ENCODE measurements around the gene LONP1. TPM values are rescaled to one million over a fixed set of nuclear protein-coding genes. Genes with fewer than 3 reads are reported as not detected.

Gene LONP1, protein sequence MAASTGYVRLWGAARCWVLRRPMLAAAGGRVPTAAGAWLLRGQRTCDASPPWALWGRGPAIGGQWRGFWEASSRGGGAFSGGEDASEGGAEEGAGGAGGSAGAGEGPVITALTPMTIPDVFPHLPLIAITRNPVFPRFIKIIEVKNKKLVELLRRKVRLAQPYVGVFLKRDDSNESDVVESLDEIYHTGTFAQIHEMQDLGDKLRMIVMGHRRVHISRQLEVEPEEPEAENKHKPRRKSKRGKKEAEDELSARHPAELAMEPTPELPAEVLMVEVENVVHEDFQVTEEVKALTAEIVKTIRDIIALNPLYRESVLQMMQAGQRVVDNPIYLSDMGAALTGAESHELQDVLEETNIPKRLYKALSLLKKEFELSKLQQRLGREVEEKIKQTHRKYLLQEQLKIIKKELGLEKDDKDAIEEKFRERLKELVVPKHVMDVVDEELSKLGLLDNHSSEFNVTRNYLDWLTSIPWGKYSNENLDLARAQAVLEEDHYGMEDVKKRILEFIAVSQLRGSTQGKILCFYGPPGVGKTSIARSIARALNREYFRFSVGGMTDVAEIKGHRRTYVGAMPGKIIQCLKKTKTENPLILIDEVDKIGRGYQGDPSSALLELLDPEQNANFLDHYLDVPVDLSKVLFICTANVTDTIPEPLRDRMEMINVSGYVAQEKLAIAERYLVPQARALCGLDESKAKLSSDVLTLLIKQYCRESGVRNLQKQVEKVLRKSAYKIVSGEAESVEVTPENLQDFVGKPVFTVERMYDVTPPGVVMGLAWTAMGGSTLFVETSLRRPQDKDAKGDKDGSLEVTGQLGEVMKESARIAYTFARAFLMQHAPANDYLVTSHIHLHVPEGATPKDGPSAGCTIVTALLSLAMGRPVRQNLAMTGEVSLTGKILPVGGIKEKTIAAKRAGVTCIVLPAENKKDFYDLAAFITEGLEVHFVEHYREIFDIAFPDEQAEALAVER
- total RNA-seq (10 to 100 TPM; 23.3 to 56.7 (median 33.1) TPM), polyA plus RNA-seq (10 to 100 TPM; 42.5 to 63.9 TPM)

DNA sequence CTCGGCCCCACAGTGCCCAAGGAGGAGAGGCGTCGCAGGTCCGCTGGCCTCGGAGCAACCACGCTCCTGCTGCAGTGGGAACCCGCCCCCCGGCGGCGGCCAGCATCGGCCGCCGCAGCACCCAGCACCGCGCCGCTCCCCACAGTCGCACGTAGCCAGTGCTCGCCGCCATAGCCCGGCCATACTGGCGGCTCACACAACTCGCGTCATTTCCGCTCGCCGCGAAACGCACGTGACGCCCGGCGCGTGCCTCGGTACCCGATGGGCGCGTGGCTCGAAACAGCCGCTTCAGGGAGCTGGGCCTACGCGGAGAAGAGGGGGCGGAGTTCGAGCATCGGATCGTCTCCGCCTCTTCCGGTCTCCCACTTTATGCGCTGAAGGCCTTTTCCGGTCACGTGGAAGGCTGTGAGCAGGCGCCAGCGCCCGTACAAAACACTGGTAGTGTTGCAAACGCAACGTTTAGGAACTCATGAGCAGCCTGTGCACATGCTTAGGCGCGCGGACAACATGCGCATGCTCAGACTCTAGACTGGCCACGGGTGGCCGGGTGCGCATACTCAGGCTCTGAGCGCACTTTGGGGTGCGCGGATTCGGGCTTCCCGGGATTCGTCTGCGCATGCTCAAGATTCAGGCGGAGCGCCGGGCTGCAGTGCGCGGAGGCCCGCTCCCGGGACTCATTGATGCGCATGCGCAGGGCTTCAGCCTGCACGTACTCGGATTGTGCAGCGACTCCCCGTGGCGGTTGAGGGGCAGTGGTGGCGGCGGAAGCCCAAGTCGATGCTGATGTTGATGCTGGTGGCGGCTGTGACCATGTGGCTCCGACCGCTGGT is at the start of gene LONP1, which contains the start of gene CATSPERD:
LONP1 (minus strand) TSS at position 186 of the 830 bp plus-strand sequence; CDS start at position 172, 14 bp downstream.
CATSPERD (plus strand) TSS at position 677 of the 830 bp plus-strand sequence; CDS start at position 778, 101 bp downstream.
- intact Hi-C loops (cut with DNase I), result no loop called here
- FAIRE-seq (peak; percentile 66), ATAC-seq (peak; percentile 93 to 98 (median 96))

DNA sequence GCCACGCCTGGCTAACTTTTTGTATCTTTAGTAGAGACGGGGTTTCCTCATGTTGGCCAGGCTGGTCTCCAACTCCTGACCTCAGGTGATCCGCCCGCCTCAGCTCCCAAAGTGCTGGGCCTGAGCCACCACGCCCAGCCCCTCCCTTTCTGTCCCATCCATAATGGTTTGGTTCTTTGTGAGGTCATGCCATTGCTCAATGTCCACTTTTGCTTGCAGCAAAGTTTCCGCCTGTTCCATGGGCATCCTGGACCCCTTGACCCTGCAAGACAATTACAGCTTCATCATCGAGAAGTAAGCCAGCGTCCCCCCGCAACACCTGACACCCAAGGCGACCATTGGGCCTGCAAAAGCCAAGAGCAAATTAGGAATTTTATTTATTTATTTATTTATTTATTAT is 48.0 kb upstream of the LONP1 start:
- TF ChIP-seq, protein P1, sequence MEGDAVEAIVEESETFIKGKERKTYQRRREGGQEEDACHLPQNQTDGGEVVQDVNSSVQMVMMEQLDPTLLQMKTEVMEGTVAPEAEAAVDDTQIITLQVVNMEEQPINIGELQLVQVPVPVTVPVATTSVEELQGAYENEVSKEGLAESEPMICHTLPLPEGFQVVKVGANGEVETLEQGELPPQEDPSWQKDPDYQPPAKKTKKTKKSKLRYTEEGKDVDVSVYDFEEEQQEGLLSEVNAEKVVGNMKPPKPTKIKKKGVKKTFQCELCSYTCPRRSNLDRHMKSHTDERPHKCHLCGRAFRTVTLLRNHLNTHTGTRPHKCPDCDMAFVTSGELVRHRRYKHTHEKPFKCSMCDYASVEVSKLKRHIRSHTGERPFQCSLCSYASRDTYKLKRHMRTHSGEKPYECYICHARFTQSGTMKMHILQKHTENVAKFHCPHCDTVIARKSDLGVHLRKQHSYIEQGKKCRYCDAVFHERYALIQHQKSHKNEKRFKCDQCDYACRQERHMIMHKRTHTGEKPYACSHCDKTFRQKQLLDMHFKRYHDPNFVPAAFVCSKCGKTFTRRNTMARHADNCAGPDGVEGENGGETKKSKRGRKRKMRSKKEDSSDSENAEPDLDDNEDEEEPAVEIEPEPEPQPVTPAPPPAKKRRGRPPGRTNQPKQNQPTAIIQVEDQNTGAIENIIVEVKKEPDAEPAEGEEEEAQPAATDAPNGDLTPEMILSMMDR (IDR thresholded peaks at IDR 0.05), result no peak
- Histone ChIP-seq H3K27me3 (no peaks in the 10 kb centered on the region), H3K4me3 (no peak overlapping the region), H3K27ac (no peak overlapping the region), H3K4me1 (no peaks in the 10 kb centered on the region), H3K36me3 (no peaks in the 10 kb centered on the region), H3K9me3 (no peaks in the 10 kb centered on the region)
- FAIRE-seq, result no peak
- WGBS, 2 donors, result 87 to 91% methylated on average over 10 of the region's 10 CpGs
- no peak for ATAC-seq
- intact Hi-C loops (cut with DNase I), result no loop called here
- no peak for DNase-seq

More for the DNA sequence above, at the start of gene LONP1, which contains the start of gene CATSPERD:
- Histone ChIP-seq H3K4me1 (peaks cover 0 to 14% (median 10%) of the 10 kb centered on the region in 3 donors), H3K36me3 (no peaks in the 10 kb centered on the region), H3K27ac (peak within 1 kb of the TSS; percentile 88 to 95 (median 90)), H3K9me3 (no peaks in the 10 kb centered on the region), H3K4me3 (peak within 1 kb of the TSS; percentile 83 to 99 (median 93)), H3K27me3 (no peaks in the 10 kb centered on the region)
- DNase-seq, result peak; percentile 98 to 100 (median 98)
- WGBS, 2 donors, result 0% methylated on average over 85 to 90 of the region's 90 CpGs
- TF ChIP-seq, protein P1 (IDR thresholded peaks at IDR 0.05), result peak; percentile 82 to 90 (median 88)

DNA sequence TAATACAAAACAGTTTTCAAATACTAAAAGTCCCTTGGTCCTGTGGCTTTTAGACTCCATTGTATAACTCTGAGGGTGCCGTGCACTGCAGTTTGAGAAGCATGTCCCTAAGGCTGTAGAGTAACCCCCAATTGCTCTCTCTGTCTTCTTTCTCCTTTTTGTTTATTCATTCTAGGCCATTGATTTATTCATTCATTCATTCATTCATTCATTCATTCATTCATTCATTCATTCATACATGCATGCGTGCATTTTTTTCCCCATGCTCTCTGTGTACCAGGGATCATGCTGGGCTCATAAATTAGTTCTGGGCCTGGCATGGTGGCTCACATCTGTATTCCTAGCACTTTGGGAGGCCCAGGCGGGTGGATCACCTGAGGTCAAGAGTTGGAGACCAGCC is 45.3 kb upstream of the LONP1 start:
- ATAC-seq (no peak), DNase-seq (no peak), FAIRE-seq (no peak)
- 87 to 88% methylated on average over 3 of the region's 3 CpGs for WGBS, 2 donors
- Histone ChIP-seq H3K27ac (no peak overlapping the region), H3K9me3 (no peaks in the 10 kb centered on the region), H3K27me3 (no peaks in the 10 kb centered on the region), H3K4me3 (no peak overlapping the region), H3K4me1 (no peaks in the 10 kb centered on the region), H3K36me3 (no peaks in the 10 kb centered on the region)
- TF ChIP-seq, protein P1 (IDR thresholded peaks at IDR 0.05), result no peak
- intact Hi-C loops (cut with DNase I), result no loop called here

DNA sequence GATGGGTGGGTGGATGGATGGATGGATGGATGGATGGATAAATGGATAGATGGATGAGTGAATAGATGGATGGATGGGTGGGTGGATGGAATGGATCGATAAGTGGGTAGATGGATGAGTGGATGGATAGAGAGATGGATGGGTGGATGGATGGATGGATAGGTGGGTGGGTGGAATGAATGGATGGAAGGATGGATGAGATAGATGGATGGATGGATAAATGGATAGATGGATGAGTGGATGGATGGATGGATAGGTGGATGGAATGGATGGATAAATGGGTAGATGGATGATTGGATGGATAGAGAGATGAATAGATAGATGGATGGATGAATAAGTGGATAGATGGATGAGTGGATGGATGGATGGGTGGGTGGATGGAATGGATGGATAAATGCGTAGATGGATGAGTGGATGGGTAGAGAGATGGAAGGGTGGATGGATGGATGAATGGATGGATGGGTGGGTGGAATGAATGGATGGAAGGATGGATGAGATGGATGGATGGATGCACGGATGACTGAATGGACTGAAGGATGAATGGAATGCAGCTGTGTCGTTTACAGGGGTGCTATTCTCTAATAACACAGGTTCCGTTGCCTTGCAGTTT is 42.8 kb upstream of the LONP1 start:
- Histone ChIP-seq H3K27ac (no peak overlapping the region), H3K4me3 (no peak overlapping the region), H3K9me3 (no peaks in the 10 kb centered on the region), H3K4me1 (no peaks in the 10 kb centered on the region), H3K36me3 (no peaks in the 10 kb centered on the region), H3K27me3 (no peaks in the 10 kb centered on the region)
- FAIRE-seq (no peak), ATAC-seq (no peak), DNase-seq (no peak)
- intact Hi-C loops (cut with DNase I), result no loop called here
- TF ChIP-seq, protein P1 (IDR thresholded peaks at IDR 0.05), result no peak
- WGBS, 2 donors, result 62 to 84% methylated on average over 5 of the region's 5 CpGs

Measured in pancreas (tissue), 10 donors.